Measurements from ENCODE around the gene PRDM16. TPM values are rescaled to one million over a fixed set of nuclear protein-coding genes. Genes with fewer than 3 reads are reported as not detected.

The PRDM16 gene
- total RNA-seq, 1 experiment from 2014 or later = 1.6 TPM

DNA sequence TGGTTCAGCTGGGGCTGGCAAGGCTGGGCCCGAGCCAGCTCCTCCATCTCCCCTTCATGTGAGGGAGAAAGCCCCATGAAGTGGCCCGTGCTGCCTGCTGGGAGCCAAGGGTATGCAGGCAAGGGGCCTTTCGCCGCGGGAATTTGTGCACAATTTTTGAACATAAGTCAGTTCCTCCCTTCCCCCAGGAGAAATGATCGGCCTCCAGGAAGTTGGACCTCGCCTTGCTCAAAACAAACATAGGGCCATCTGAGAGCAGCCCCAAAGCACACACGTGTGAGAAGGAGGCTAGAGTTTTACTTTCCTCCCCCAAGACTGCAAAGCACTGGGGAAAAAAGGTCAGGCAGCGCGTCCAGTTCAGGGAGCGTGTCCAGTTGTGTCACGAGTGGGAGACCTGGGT is 64.7 kb downstream of the PRDM16 start (continued):
- TF ChIP-seq, protein P1, sequence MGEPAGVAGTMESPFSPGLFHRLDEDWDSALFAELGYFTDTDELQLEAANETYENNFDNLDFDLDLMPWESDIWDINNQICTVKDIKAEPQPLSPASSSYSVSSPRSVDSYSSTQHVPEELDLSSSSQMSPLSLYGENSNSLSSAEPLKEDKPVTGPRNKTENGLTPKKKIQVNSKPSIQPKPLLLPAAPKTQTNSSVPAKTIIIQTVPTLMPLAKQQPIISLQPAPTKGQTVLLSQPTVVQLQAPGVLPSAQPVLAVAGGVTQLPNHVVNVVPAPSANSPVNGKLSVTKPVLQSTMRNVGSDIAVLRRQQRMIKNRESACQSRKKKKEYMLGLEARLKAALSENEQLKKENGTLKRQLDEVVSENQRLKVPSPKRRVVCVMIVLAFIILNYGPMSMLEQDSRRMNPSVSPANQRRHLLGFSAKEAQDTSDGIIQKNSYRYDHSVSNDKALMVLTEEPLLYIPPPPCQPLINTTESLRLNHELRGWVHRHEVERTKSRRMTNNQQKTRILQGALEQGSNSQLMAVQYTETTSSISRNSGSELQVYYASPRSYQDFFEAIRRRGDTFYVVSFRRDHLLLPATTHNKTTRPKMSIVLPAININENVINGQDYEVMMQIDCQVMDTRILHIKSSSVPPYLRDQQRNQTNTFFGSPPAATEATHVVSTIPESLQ (CRISPR knock-in tag; IDR thresholded peaks at IDR 0.05) = no peak
- no peak for TF ChIP-seq NFYB (CRISPR knock-in tag; conservative IDR thresholded peaks at IDR 0.05; ENCODE audit: low read depth)
- no peak for TF ChIP-seq FOXP1 (CRISPR knock-in tag; IDR thresholded peaks at IDR 0.05; ENCODE audit: borderline replicate concordance)
- no peak for TF ChIP-seq ZNF671 (CRISPR knock-in tag; IDR thresholded peaks at IDR 0.05)
- no peak for TF ChIP-seq ZNF219 (CRISPR knock-in tag; IDR thresholded peaks at IDR 0.05; ENCODE audit: borderline replicate concordance)
- no peak for TF ChIP-seq ATF1 (CRISPR knock-in tag; IDR thresholded peaks at IDR 0.05)
- no peak for TF ChIP-seq ZNF423 (CRISPR knock-in tag; IDR thresholded peaks at IDR 0.05)
- TF ChIP-seq, protein P2, sequence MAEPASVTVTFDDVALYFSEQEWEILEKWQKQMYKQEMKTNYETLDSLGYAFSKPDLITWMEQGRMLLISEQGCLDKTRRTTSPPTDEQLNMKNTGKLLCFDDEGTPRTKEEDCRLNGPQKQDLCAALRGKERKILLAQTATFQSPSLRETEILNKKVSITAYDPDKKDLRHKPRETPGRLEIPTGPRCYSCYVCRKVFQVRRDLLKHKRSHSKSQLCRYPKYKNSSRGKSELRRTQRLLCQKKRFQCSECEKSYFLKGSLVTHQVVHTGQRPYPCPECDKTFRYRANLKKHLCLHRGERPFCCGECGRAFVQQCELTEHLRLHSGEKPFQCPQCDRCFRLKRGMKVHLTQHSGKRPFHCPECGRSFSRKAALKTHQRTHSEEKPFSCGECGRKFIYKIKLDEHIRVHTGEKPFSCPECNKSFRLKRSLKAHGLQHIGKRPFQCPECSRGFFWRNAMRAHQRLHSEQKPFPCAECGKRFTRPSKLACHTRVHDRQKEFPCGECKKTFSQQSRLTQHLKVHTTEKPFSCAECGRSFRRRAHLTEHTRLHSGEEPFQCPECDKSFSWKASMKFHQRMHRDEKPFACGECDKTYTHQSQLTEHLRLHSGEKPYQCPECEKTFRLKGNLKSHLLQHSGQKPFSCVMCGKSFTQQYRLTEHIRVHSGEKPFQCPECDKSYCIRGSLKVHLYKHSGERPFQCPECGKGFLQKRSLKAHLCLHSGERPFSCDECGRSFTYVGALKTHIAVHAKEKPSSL (CRISPR knock-in tag; conservative IDR thresholded peaks at IDR 0.05) = no peak
- no peak for TF ChIP-seq OVOL2 (CRISPR knock-in tag; IDR thresholded peaks at IDR 0.05; ENCODE audit: borderline replicate concordance)

DNA sequence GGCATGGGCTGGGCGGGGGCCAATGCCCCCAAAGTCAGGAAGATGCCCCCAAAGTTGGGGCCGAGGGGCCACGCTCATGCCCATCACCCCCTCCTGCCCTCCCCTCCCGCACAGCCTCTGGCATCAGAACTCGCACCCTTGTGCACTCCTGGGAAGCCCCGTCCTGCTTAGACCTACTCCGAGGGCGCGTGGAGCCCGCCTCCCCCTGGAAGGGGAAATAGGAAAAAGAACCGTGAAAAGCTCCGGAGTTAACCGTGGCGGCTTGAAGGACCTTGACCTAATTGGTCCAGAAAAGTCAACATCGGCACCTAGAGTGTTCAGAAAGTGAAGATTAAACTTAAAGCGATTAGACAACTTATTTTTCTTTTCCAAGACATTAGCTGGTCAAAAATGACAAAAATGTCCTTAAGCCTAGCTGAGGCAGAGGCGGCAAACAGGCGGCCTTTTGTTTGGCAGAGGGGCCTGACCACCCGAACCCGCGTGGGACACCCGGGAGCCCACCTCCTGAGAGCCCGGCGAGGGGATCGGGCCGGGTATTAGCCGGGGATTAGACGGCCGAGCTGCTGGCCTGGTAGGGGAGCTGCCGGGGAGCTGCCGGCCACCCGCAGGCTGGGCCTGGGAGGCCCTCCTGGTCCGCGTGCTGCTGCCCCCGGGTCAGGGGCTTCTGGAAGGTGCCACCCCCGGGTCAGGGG is 65.5 kb downstream of the PRDM16 start:
- Mint-ChIP-seq H3K36me3 (no peaks in the 10 kb centered on the region), H3K4me1 (no peaks in the 10 kb centered on the region), H3K9me3 (no peaks in the 10 kb centered on the region), H3K4me3 (no peak overlapping the region), H3K27me3 (ENCODE audit: low read depth) (no peaks in the 10 kb centered on the region), H3K27ac (no peak overlapping the region)
- ChIA-PET CTCF (interaction anchor here (0.6 kb wide), 1 partner anchor 116 kb away, joined by 3 read pairs; no protein-coding TSS in a partner anchor), POLR2A (no interaction called here)
- ATAC-seq (no peak), DNase-seq (ENCODE audit: low spot score) (no peak)
- no peak for TF ChIP-seq KAT7 (CRISPR knock-in tag; IDR thresholded peaks at IDR 0.05; ENCODE audit: borderline replicate concordance)
- TF ChIP-seq MXD4 (CRISPR knock-in tag; IDR thresholded peaks at IDR 0.05; ENCODE audit: borderline replicate concordance) = no peak
- TF ChIP-seq TEAD1 (CRISPR knock-in tag; IDR thresholded peaks at IDR 0.05) = no peak
- TF ChIP-seq GTF2I (CRISPR knock-in tag; conservative IDR thresholded peaks at IDR 0.05) = no peak

DNA sequence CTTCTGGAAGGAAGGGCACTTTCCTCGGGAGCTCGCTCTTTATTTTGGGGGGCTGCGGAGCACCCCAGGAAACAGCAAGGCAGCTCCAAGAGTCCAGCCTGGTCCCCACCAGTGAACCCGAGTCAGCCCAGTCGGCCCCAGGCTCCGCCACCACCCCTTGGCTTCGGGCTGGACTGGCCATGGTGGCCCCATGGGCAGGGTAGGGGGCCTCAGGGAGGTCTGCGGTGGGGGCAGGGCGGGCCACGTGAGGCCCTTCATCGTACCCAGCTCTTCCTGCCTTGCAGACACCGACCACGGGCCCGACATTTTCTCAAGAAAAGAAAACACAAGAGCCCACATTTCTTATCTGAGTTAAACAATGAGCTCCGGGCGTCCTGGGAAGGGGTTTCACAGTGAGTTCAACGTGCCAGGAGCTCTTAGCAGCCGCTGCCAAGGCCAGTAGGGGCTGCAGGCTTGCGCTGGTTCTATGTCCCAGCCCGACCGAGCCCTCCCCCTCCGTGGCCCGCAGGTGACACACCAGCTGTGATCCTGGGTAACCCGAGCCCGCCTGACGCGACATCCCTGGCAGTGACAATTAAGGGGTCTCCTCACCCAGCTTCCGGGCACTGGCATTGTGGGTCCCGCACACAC is 66.2 kb downstream of the PRDM16 start:
- Mint-ChIP-seq H3K9me3 (no peaks in the 10 kb centered on the region), H3K4me3 (no peak overlapping the region), H3K36me3 (no peaks in the 10 kb centered on the region), H3K27me3 (ENCODE audit: low read depth) (no peaks in the 10 kb centered on the region), H3K4me1 (no peaks in the 10 kb centered on the region), H3K27ac (no peak overlapping the region)
- POLR2A ChIA-PET = no interaction called here
- CTCF ChIA-PET = interaction anchor here (0.6 to 1.0 kb wide), 2 partner anchors 115 to 289 kb away, joined by 3 to 7 read pairs; no protein-coding TSS in a partner anchor
- ATAC-seq (no peak), DNase-seq (ENCODE audit: low spot score) (no peak)
- no peak for TF ChIP-seq JUN (CRISPR knock-in tag; IDR thresholded peaks at IDR 0.05)
- no peak for TF ChIP-seq ETV6 (CRISPR knock-in tag; IDR thresholded peaks at IDR 0.05)
- no peak for TF ChIP-seq SMAD4 (CRISPR knock-in tag; IDR thresholded peaks at IDR 0.05)
- no peak for TF ChIP-seq SP1 (CRISPR knock-in tag; conservative IDR thresholded peaks at IDR 0.05)
- TF ChIP-seq, protein P3, sequence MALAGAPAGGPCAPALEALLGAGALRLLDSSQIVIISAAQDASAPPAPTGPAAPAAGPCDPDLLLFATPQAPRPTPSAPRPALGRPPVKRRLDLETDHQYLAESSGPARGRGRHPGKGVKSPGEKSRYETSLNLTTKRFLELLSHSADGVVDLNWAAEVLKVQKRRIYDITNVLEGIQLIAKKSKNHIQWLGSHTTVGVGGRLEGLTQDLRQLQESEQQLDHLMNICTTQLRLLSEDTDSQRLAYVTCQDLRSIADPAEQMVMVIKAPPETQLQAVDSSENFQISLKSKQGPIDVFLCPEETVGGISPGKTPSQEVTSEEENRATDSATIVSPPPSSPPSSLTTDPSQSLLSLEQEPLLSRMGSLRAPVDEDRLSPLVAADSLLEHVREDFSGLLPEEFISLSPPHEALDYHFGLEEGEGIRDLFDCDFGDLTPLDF (CRISPR knock-in tag; IDR thresholded peaks at IDR 0.05) = no peak
- TF ChIP-seq, protein P4, sequence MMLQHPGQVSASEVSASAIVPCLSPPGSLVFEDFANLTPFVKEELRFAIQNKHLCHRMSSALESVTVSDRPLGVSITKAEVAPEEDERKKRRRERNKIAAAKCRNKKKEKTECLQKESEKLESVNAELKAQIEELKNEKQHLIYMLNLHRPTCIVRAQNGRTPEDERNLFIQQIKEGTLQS (CRISPR knock-in tag; conservative IDR thresholded peaks at IDR 0.05) = no peak
- no peak for TF ChIP-seq ELF4 (CRISPR knock-in tag; IDR thresholded peaks at IDR 0.05; ENCODE audit: low read depth)
- TF ChIP-seq, protein P5, sequence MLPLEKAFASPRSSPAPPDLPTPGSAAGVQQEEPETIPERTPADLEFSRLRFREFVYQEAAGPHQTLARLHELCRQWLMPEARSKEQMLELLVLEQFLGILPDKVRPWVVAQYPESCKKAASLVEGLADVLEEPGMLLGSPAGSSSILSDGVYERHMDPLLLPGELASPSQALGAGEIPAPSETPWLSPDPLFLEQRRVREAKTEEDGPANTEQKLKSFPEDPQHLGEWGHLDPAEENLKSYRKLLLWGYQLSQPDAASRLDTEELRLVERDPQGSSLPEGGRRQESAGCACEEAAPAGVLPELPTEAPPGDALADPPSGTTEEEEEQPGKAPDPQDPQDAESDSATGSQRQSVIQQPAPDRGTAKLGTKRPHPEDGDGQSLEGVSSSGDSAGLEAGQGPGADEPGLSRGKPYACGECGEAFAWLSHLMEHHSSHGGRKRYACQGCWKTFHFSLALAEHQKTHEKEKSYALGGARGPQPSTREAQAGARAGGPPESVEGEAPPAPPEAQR (CRISPR knock-in tag; IDR thresholded peaks at IDR 0.05) = no peak
- TF ChIP-seq TP53 (CRISPR knock-in tag; IDR thresholded peaks at IDR 0.05) = no peak
- TF ChIP-seq NR1H2 (CRISPR knock-in tag; IDR thresholded peaks at IDR 0.05) = no peak
- no peak for TF ChIP-seq NFYB (CRISPR knock-in tag; conservative IDR thresholded peaks at IDR 0.05; ENCODE audit: low read depth)
